ENCODE data around the gene SNX25.

SNX25 gene

DNA sequence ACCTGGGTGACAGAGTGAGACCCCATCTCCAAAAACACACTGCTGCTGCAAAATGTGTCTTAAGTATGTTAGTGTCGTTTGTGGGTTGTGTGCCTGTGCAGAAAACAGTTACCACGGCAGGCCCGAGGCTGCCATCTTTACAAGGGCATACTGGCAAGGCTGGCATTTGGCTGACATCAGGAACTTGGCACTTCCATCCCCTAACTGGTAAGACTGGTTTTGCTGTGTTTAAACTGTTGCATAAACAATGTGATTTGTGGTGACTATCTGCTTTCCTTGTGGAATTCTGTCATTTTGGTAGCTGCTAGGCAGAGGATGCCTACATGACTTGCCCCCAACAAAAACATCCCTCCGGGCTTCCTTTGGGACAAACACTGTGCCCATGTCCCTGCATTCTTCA lies 174.1 kb downstream of the SNX25 start:
- no peak for DNase-seq
- in situ Hi-C loops (cut with MboI; ENCODE audit: low pct_unique_long_range_greater_than_20kb, low sequenced_read_pairs) = no loop called here

DNA sequence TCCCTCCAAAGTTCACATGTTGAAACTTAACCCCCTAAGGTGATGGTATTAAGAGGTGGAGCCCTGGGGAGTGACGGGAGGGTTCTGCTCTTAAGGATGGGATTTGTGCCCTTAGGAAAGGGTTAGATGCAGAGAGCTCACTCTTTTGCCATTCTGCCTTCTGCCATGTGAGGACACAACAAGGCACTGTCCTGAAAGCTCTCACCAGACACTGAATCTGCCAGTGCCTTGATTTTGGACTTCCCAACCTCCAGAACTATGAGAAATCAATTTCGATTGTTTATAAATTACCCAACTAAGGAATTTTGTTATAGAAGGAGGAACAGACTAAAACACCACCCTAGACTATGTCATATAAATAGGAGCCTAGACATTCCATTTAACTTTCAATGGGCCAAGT lies 174.7 kb downstream of the SNX25 start:
- in situ Hi-C loops (cut with MboI; ENCODE audit: low pct_unique_long_range_greater_than_20kb, low sequenced_read_pairs) = no loop called here
- no peak for DNase-seq

DNA sequence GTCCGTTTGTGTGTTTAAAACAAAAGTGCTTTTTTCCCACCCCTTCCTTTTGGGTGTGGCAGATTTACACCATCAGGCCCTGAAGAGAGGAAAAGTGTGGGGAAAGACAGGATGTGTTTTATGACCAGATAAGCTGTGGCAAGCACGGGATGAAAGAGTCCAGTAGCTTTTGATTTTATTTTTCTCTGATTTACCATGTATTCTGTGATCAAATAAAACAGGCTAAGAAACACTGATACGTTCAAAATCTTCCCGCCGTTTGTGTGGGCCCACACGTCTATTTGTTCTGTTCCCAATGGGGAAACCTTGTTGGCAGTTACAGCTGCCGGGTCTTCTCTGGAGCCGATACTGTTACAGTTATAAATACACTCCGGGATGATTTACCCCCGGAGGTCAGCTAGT lies 175.5 kb downstream of the SNX25 start:
- peak; percentile 70 for DNase-seq
- in situ Hi-C loops (cut with MboI; ENCODE audit: low pct_unique_long_range_greater_than_20kb, low sequenced_read_pairs) = no loop called here

DNA sequence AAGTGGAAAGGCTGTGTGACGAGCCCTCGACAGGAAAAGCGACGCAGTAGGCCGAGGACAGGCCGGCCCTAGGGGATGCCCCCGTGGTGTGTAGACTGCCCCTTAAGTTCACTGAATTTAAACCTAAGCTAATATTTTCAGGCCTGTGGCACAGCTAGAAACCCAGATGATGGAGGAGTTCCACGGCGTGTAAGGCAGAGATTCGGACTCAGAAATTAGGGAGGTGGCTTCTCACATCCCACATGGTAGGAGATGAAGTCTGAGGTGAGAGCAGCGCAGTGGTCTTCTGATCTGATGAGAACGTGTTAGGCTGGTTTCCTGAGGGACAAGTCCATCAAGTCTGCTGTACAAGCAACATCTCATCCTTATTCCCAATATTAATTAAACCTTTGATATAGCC lies 178.6 kb downstream of the SNX25 start:
- DNase-seq = no peak
- in situ Hi-C loops (cut with MboI; ENCODE audit: low pct_unique_long_range_greater_than_20kb, low sequenced_read_pairs) = no loop called here

DNA sequence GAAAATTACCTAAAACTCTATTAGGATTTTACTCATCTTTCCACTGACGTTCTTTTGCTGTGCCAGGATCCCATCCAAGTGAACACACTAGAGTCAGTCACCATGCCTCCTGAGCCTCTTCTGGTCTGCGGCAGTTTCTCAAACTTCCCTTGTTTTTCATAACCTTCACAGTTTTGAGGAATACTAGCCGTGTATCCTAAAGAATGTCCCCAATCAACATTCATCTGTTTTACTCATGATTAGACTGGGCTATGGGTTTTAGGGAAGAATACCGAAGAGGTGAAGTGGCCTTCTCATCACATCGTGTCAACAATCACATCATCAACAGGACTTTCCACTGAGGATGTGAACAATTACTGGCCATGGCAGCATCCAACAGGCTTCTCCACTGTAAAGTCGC lies 181.5 kb downstream of the SNX25 start:
- DNase-seq = no peak
- in situ Hi-C loops (cut with MboI; ENCODE audit: low pct_unique_long_range_greater_than_20kb, low sequenced_read_pairs) = no loop called here

DNA sequence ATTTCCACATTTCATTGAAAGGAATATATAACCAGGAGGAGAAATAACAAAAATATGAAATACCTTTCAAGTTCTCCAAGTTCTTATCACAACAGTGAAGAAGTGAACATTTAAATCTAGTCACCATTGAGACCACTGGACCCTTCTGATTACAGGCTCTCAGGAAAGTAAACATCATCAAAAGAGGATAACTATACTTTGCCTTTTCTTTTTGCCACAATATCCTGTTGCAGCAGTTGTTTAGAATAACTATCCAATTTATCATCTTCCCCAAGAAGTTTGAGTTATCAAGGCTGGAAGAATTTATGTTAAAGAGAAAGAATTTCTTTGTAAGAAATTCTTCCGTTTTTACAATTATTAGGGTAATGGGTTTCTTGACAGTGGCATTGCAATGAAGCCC lies 182.8 kb downstream of the SNX25 start:
- DNase-seq = no peak
- in situ Hi-C loops (cut with MboI; ENCODE audit: low pct_unique_long_range_greater_than_20kb, low sequenced_read_pairs) = no loop called here

DNA sequence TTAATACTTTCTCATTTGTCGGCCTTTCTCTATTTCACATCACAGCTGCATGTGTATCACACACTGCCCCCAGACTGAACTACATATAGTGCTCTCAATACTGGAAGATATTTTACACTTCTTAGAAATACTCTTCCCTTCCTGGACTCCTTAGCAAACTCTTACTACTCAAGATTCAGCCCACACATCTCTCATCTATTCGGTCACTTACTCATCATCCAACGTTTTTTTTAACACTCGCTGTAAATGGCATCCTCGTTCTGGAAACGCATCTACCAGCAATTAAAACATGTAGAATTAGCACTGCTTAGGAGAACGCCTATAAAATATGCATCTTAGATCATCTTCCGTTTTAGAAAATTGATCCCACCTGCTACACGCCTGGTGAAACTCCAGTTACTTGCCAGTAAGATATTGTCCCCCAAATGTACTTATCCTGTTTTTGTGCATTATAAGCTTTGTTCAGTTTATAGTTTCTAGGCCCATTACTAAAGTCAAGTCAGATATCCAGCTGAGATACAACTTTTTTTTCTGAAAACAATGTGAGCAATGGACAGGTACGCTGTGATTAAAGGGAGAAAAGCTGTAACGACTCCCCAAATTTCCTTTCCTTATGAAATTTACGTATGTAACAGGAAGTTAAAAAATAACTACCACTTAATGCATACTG lies 185.3 kb downstream of the SNX25 start:
- peak; percentile 46 for DNase-seq
- in situ Hi-C loops (cut with MboI; ENCODE audit: low pct_unique_long_range_greater_than_20kb, low sequenced_read_pairs) = no loop called here

DNA sequence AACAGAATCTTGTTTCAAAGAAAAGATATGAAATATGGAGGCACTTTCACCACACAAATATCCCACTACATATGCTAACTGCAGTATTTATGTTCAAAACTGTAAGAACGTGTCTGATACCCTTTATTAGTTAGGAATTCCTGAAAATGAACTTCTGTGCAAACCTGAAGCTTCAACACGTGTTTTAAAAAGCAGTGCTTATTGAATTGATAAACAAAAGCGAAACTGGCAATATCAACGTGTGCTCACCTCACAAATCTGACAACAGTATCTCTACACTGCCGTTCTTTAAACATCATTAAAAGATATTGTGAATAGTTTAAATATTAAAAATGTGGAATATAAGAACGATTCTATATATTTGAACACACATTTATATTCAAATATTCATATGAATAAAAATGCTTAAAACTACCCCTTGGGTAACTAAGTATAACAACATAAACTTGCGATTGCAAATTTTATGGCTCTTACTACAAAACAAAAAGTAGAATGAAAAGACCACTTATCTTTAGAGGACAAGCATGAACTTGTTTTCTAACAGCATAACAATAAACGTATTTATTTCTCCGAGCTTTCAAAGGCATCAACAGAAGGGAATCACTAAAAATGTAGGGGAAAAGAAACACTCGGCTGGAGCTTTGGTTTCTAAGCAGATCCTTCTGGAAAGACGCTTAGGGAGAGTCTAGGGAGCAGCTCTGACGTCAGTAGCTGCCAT lies 186.0 kb downstream of the SNX25 start, which contains the start of gene LRP2BP:
Gene LRP2BP (minus strand): TSS at position 687 of the 718 bp plus-strand sequence. CDS start 17,738 bp downstream, outside the sequence.
- in situ Hi-C loops (cut with MboI; ENCODE audit: low pct_unique_long_range_greater_than_20kb, low sequenced_read_pairs) = no loop called here
- DNase-seq = peak; percentile 46

DNA sequence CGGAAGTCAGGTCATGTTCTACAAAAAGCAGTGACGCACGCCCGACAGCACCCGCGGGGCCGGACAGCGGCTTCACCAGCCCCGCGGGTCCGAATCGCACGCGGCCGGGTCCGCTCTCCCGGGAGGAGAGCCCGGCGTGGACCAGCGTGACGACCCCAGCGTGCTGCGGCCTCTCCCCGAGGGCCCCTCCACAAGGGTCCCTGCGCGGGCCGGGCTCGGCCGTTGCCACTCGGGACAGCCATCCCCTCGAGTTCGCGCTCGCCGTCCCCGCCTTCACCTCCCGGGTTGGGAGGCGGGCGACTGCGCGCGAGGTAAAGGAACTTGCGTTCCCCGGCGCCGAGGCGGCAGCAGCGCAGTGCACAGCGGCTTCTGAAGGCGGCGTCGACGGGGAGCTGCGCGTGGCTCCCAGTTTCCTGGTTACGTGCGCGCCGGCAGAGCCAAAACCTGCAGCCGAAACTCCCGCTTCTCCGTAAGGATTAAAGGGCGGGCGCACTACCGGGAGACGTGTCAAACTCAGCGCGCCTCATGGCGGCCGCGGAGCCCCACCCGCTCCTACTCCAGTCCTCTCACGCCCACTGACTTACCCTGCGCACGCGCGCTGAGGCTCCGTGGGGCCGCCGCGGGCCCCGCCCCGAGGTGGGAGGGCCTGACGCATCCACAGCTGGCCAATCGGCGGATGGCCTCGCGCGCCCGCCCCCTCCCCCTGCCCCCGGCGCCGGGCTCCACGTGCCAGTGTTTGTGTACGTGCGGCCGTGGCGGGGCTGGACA lies 186.7 kb downstream of the SNX25 start:
- peak; percentile 96 for DNase-seq
- in situ Hi-C loops (cut with MboI; ENCODE audit: low pct_unique_long_range_greater_than_20kb, low sequenced_read_pairs) = no loop called here

DNA sequence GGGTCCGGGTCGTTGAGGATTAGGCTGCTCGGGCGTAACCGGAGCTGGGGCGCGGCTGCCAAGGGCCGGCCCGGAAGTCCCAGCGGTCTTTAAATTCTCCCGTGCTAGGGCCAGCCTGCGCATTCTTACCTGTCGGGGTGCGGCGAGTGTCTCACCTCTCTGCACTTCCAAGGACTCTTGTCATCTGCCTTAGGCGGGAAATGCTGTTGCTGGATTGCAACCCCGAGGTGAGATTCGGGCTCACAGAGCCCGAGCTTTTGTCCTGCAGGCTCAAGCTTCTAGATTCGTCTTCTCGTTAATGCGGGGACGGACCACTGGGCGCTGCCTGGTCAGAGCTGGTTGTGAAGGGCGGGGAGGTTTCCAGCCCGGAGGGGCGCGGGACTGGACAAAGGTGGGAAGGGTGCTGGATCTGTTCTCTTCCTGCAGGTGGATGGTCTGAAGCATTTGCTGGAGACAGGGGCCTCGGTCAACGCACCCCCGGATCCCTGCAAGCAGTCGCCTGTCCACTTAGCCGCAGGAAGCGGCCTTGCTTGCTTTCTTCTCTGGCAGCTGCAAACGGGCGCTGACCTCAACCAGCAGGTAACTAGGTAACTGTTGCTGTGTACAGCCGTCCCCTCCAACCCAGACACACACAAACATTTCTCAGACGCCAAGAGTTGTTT lies 187.5 kb downstream of the SNX25 start, which contains the start of gene ANKRD37:
Gene ANKRD37 (plus strand): TSS at position 118 of the 662 bp plus-strand sequence. CDS start 83 bp downstream, at position 201.
- peak; percentile 45 for DNase-seq
- in situ Hi-C loops (cut with MboI; ENCODE audit: low pct_unique_long_range_greater_than_20kb, low sequenced_read_pairs) = no loop called here

DNA sequence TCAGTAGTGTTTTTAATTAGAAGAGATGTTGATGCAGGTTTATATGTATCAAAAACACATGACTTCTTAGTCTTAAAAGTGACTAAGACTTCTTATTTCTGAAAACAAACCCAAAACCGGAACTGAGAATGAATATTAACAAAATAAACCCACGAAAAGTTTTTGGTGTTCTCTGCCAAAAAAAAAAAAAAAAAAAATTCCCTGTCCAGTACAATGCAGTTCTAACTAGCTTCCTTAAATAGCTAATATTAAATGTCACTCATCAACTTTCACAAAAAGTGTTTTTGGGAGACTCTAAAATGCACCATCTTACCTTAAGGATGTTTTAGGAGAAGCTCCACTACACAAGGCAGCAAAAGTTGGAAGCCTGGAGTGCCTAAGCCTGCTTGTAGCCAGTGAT lies 189.2 kb downstream of the SNX25 start:
- in situ Hi-C loops (cut with MboI; ENCODE audit: low pct_unique_long_range_greater_than_20kb, low sequenced_read_pairs) = no loop called here
- no peak for DNase-seq

DNA sequence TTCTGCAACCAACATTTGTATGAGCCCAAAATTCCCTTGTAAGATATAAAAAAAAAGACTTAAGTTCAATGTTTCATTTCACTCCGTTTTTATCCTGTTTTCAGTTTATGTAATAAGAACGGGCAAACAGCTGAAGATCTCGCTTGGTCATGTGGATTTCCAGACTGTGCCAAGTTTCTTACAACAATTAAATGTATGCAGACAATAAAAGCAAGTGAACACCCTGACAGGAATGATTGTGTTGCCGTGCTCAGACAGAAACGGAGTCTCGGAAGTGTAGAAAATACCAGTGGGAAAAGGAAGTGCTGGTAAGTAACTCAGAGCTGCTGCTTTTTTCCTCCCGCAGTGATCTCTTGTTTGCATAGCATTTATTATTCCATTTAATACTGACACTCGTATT lies 190.1 kb downstream of the SNX25 start:
- in situ Hi-C loops (cut with MboI; ENCODE audit: low pct_unique_long_range_greater_than_20kb, low sequenced_read_pairs) = no loop called here
- no peak for DNase-seq

DNA sequence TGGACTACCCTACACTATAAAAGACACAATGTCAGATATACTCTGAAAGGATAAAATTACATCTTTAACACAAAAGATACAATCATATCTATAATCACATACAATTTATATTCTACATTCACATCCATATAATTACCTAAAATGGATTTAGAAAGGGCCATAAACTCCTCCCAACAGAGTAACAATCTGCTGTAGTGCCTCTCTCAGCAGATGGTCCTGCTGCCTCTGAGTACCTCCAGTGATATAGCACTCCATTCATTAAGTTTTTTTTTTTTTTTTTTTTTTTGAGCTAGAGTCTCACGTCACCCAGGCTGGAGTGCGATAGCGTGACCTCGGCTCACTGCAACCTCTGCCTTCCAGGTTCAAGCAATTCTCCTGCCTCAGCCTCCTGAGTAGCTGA lies 194.6 kb downstream of the SNX25 start:
- in situ Hi-C loops (cut with MboI; ENCODE audit: low pct_unique_long_range_greater_than_20kb, low sequenced_read_pairs) = no loop called here

DNA sequence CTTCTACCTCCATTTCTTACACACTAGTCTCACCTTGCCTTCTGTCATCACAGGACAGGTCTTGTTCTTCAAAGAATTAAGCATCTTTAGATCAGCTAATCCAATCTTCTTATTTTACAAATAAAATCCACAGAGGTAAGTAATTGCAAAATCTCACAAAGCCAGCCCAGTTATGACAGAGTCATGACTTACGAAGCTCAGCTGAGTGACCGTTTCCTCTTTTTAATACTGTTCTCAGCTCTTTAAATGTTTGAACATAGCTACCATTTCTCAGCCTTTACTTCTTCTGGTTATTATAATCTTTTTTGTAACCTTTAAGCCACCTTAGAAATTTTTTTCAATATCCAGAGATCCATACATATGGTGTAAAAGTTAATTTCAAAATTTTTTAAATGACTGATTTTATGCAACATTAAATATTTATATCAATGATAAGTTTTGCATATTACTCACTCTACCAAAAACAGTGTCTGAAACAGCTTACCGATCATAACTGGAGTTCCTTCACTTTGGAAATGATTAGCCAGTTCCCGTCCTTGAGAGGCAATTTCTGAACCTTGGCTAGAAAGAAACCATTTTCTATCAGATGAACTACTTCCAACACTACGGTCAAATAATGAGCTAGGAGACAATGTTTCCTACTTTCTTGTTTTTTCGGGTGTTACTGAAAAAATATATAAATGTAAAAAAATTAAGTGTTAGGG lies 196.1 kb downstream of the SNX25 start:
- in situ Hi-C loops (cut with MboI; ENCODE audit: low pct_unique_long_range_greater_than_20kb, low sequenced_read_pairs) = no loop called here
- no peak for DNase-seq

More for the DNA sequence above, 194.6 kb downstream of the SNX25 start:
- no peak for DNase-seq

DNA sequence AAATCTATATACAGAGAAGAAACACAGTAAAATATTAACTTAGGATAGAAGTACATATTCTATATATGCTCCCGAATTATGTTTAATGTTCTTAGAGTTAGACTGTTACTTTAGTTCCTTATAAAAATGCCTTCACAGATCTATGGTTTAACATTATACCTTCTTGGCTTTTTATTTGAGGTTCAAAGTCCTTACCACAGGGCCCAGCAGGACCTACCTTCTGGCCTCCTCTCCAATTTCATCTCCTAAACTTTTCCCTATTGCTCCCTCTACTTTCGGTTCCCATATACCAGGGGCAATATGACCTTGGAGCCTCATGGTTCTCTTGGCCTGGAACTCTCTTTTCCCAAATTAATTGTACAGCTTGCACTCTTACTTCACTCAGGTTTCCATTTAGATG lies 199.0 kb downstream of the SNX25 start:
- in situ Hi-C loops (cut with MboI; ENCODE audit: low pct_unique_long_range_greater_than_20kb, low sequenced_read_pairs) = no loop called here
- no peak for DNase-seq

DNA sequence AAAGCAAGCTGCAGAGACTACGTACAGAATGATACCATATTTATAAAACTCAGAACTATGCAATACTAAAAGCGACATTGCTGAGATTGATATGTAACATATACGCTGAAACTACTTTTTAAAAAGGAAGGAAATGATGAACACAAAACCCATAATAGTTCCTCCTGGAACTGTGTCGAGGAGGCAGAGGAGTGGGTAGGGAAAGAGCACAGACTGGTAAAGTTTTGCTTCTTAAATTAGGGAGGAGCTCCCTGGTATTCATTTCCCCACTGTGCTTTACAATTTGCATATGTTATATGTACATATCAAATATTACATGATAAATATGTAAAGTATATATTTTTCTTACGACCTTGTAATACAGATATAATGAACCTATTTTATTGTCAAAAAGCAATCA lies 202.5 kb downstream of the SNX25 start:
- no peak for DNase-seq
- in situ Hi-C loops (cut with MboI; ENCODE audit: low pct_unique_long_range_greater_than_20kb, low sequenced_read_pairs) = no loop called here

DNA sequence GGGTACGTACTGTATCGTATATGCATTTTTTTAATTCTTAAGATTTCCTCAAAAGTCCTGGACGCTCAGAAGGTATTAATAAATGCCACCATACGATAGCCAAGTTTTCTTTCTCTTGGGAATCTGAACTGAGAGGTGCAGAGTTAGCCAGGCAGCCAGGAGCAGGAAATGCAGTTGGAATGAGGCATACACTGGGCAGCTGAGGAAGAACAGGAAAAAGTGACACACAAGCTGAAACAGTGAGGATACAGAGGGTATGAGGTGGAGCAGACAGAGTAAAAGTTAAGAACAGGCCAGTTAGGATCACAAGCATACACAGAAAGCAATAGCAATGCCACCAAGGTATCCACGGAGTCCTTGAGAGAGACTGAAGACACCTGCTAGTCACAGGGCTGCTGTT lies 203.0 kb downstream of the SNX25 start:
- DNase-seq = no peak
- in situ Hi-C loops (cut with MboI; ENCODE audit: low pct_unique_long_range_greater_than_20kb, low sequenced_read_pairs) = no loop called here
